Activated CD4-positive, alpha-beta T cell treated with anti-CD3 and anti-CD28 coated beads for 24 hours (primary cell): Measurements from ENCODE around the gene COPS8.

Source experiments
- DNase-seq, 2 donors: peaks; one replicate each; pipeline ENCODE4 v3.0.0-alpha.2; 2020; ENCODE audit warnings: low read depth in 2 of 2

Gene COPS8

GRCh38 chr2:237085248-237086221 lies at the start of gene COPS8:
Gene COPS8 (plus strand): TSS chr2:237085889. CDS start chr2:237085965, 76 bp downstream.
- peak; percentile 77 to 85 for DNase-seq

GRCh38 chr2:237039301-237040031 lies 46.2 kb upstream of the COPS8 start:
- DNase-seq, result no peak

- no peak for DNase-seq
Observed at GRCh38 chr2:237041231-237041630, 44.5 kb upstream of the COPS8 start.

- no peak for DNase-seq
Observed at GRCh38 chr2:237042101-237042500, 43.6 kb upstream of the COPS8 start.

- DNase-seq, result no peak
Observed at GRCh38 chr2:237043866-237044265, 41.8 kb upstream of the COPS8 start.

GRCh38 chr2:237044281-237044680 lies 41.4 kb upstream of the COPS8 start:
- no peak for DNase-seq

GRCh38 chr2:237045449-237045848 lies 40.2 kb upstream of the COPS8 start:
- DNase-seq, result no peak

- DNase-seq, result no peak
Observed at GRCh38 chr2:237048595-237048994, 37.1 kb upstream of the COPS8 start.

GRCh38 chr2:237051861-237052260 lies 33.8 kb upstream of the COPS8 start:
- no peak for DNase-seq

GRCh38 chr2:237053066-237053465 lies 32.6 kb upstream of the COPS8 start:
- no peak for DNase-seq

GRCh38 chr2:237055386-237056100 lies 30.1 kb upstream of the COPS8 start:
- DNase-seq, result no peak

GRCh38 chr2:237056287-237056875 lies 29.3 kb upstream of the COPS8 start:
- DNase-seq, result no peak

GRCh38 chr2:237057107-237057506 lies 28.6 kb upstream of the COPS8 start:
- no peak for DNase-seq

GRCh38 chr2:237057893-237058300 lies 27.8 kb upstream of the COPS8 start:
- DNase-seq, result no peak

- DNase-seq, result no peak
Observed at GRCh38 chr2:237058423-237058822, 27.3 kb upstream of the COPS8 start.

GRCh38 chr2:237059155-237059875 lies 26.4 kb upstream of the COPS8 start:
- no peak for DNase-seq

GRCh38 chr2:237060534-237061312 lies 25.0 kb upstream of the COPS8 start:
- no peak for DNase-seq

- DNase-seq, result no peak
Observed at GRCh38 chr2:237061356-237061755, 24.3 kb upstream of the COPS8 start.

GRCh38 chr2:237062585-237062984 lies 23.1 kb upstream of the COPS8 start:
- no peak for DNase-seq
